Measurements from ENCODE around the gene RTEL1. TPM values are rescaled to one million over a fixed set of nuclear protein-coding genes. Genes with fewer than 3 reads are reported as not detected.

Gene RTEL1
- total and polyA plus RNA-seq, 9 of the 15 experiments (the other 6 are each of a cell fraction or from before 2014, with no cell fraction given), result 0.36 to 61.0 (median 17.9) TPM

GRCh38 chr20:63641792-63642523 lies 16.2 kb upstream of the RTEL1 start (continued):
- TF ChIP-seq ZNF311 (CRISPR knock-in tag; IDR thresholded peaks at IDR 0.05), result no peak
- TF ChIP-seq ESRRB (CRISPR knock-in tag; IDR thresholded peaks at IDR 0.05; ENCODE audit: borderline replicate concordance), result no peak
- TF ChIP-seq RAD21 (CRISPR knock-in tag; conservative IDR thresholded peaks at IDR 0.05 in 1 of 2, IDR thresholded peaks at IDR 0.05 in 1 of 2), result peak in 1 of 2 experiments; percentile 53; a peak in 2 of 4 replicates
- TF ChIP-seq NONO (IDR thresholded peaks at IDR 0.05; ENCODE audit: low read depth in 2 of 2, low read length in 1 of 2), result peak in 1 of 2 experiments; percentile 49; a peak in 1 of 4 replicates
- peak; percentile 92 for TF ChIP-seq TFAP4 (CRISPR knock-in tag; IDR thresholded peaks at IDR 0.05; ENCODE audit: borderline replicate concordance)
- no peak for TF ChIP-seq TGIF2 (CRISPR knock-in tag; IDR thresholded peaks at IDR 0.05)
- no peak for TF ChIP-seq GTF3C2 (IDR thresholded peaks at IDR 0.05; ENCODE audit: borderline replicate concordance, extremely low read depth, insufficient read length)
- no peak for TF ChIP-seq BRD9 (IDR thresholded peaks at IDR 0.05; ENCODE audit: low read depth, partially characterized antibody)
- TF ChIP-seq ZNF695 (CRISPR knock-in tag; IDR thresholded peaks at IDR 0.05), result no peak
- no peak for TF ChIP-seq ZFP30 (CRISPR knock-in tag; IDR thresholded peaks at IDR 0.05; ENCODE audit: borderline replicate concordance)
- TF ChIP-seq SUPT5H (IDR thresholded peaks at IDR 0.05), result no peak
- TF ChIP-seq NFE2 (IDR thresholded peaks at IDR 0.05; ENCODE audit: low read depth), result no peak
- no peak for TF ChIP-seq KLF10 (CRISPR knock-in tag; IDR thresholded peaks at IDR 0.05)
- TF ChIP-seq HNRNPUL1 (IDR thresholded peaks at IDR 0.05; ENCODE audit: low read length), result no peak
- TF ChIP-seq HNRNPL (IDR thresholded peaks at IDR 0.05; ENCODE audit: low read depth, low read length), result no peak
- TF ChIP-seq YBX1 (IDR thresholded peaks at IDR 0.05), result no peak
- TF ChIP-seq STAG1 (CRISPR knock-in tag; IDR thresholded peaks at IDR 0.05; ENCODE audit: borderline replicate concordance), result no peak
- TF ChIP-seq PML (IDR thresholded peaks at IDR 0.05; ENCODE audit: low read length), result no peak
- no peak for TF ChIP-seq THRB (CRISPR knock-in tag; conservative IDR thresholded peaks at IDR 0.05)
- peak in 1 of 2 experiments; percentile 57; a peak in 2 of 4 replicates for TF ChIP-seq MNT (conservative IDR thresholded peaks at IDR 0.05)
- TF ChIP-seq ZNF274 (IDR thresholded peaks at IDR 0.05; ENCODE audit: borderline replicate concordance, low read depth, low read length), result no peak
- no peak for TF ChIP-seq SNRNP70 (optimal IDR thresholded peaks at IDR 0.05; ENCODE audit: low read depth, low read length)
